HFFc6 (cell line): Measurements from ENCODE around the gene TCTN2. TPM values are rescaled to one million over a fixed set of nuclear protein-coding genes. Genes with fewer than 3 reads are reported as not detected.

Experiments
- DNase-seq: peaks from one replicate; pipeline ENCODE4 v3.0.0-alpha.2; 2018
- H3K27ac Mint-ChIP-seq: 2 replicates; pipeline ENCODE4 v1.8.0; 2020; ENCODE audit warnings: mild to moderate bottlenecking, mixed read lengths
- H3K27me3 Mint-ChIP-seq: 2 replicates; pipeline ENCODE4 v1.8.0; 2021; ENCODE audit warnings: mild to moderate bottlenecking, moderate library complexity, mixed read lengths; ENCODE audit not compliant: insufficient read depth
- H3K36me3 Mint-ChIP-seq: 2 replicates; pipeline ENCODE4 v1.8.0; 2021; ENCODE audit warnings: low read depth, mixed read lengths
- H3K4me1 Mint-ChIP-seq: 2 replicates; pipeline ENCODE4 v1.8.0; 2020; ENCODE audit warnings: low read depth, mixed read lengths
- H3K4me3 Mint-ChIP-seq: 2 replicates; pipeline ENCODE4 v1.8.0; 2020; ENCODE audit warnings: mild to moderate bottlenecking, moderate library complexity, mixed read lengths
- H3K9me3 Mint-ChIP-seq: 2 replicates; pipeline ENCODE4 v1.8.0; 2020; ENCODE audit warnings: mild to moderate bottlenecking, mixed read lengths
- CTCF ChIP-seq: fragments of 200-600 bp; sonication (generic); IDR thresholded peaks from 2 replicates; pipeline ENCODE4 v1.5.0; 2021; ENCODE audit warnings: antibody characterized with exemption, mild to moderate bottlenecking
- total RNA-seq, 6 experiments: library from RNA; stranded (reverse); fragmentation: NEBNext Ultra II Directional; extraction: Animal tissue kit (Norgen Biotek cat#: 25700); gene quantifications; 2 replicates in 1 of 6; 3 replicates in 5 of 6; pipeline ENCODE4 v1.2.3, GENCODE V29; 2021

Gene TCTN2
- total RNA-seq, 6 experiments from 2014 or later, result 6.5 to 11.2 (median 9.5) TPM

- Mint-ChIP-seq H3K27ac (no peak overlapping the region), H3K4me1 (no peaks in the 10 kb centered on the region), H3K36me3 (no peaks in the 10 kb centered on the region), H3K9me3 (no peaks in the 10 kb centered on the region), H3K27me3 (no peaks in the 10 kb centered on the region), H3K4me3 (no peak overlapping the region)
- no peak for TF ChIP-seq CTCF
- no peak for DNase-seq
Observed at GRCh38 chr12:123683964-123684363, 13.1 kb downstream of the TCTN2 start.

DNA sequence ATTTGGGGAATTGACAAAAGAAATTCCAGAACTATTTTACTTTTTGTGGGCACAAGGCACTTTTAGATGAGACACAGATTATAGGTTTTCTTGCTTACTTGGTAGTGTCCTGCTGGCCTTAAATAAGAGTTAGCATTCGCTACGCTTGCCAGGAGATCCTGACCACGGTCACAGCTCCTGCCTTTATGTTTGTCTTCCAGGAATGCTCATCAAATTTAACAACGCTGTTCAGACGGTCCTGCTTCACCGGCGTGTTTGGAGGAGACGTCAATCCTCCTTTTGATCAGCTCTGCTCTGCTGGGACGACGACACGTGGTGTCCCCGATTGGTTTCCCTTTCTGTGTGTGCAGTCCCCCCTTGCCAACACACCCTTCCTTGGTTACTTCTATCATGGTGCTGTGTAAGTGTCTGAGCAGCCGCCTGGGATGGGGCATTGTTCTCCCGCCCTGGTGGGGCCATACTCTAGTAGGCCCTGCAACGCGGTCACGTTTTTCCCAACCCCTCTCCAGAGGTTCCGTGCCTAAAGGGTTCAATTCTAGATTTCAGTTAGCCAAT lies 15.8 kb downstream of the TCTN2 start:
- no peak overlapping the region for H3K27ac Mint-ChIP-seq
- no peaks in the 10 kb centered on the region for H3K9me3 Mint-ChIP-seq
- no peak overlapping the region for H3K4me3 Mint-ChIP-seq
- no peaks in the 10 kb centered on the region for H3K27me3 Mint-ChIP-seq
- H3K4me1 Mint-ChIP-seq, result no peaks in the 10 kb centered on the region
- no peak for TF ChIP-seq CTCF
- H3K36me3 Mint-ChIP-seq, result no peaks in the 10 kb centered on the region
- DNase-seq, result no peak

- 0 out of 2 replicates have a peak, but pooled peaks cover 8% of the 10 kb centered on the region for H3K36me3 Mint-ChIP-seq
- no peak for TF ChIP-seq CTCF
- H3K27ac Mint-ChIP-seq, result no peak overlapping the region
- H3K4me3 Mint-ChIP-seq, result no peak overlapping the region
- no peak for DNase-seq
- no peaks in the 10 kb centered on the region for H3K9me3 Mint-ChIP-seq
- H3K4me1 Mint-ChIP-seq, result no peaks in the 10 kb centered on the region
- no peaks in the 10 kb centered on the region for H3K27me3 Mint-ChIP-seq
Observed at GRCh38 chr12:123690191-123690840, 19.4 kb downstream of the TCTN2 start.

DNA sequence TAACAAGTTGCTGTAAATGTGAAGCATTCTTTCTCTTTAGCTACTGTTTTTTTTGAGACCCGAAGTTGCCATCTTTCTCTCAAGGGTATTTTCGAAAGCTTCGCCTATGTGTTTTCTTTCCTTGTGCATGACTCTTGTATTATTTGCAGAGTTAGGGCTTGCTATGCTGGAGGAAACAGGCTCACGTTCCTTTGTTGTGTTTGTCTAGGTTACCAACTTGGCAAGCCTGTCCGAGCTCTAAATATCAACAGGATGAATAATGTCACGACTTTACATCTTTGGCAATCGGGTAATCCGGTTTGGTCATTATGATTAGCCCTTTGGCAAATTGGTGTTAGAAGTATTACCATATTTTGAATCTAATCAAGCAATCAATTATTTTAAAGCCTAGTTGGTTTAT lies 25.3 kb downstream of the TCTN2 start:
- H3K27ac Mint-ChIP-seq, result no peak overlapping the region
- no peak for TF ChIP-seq CTCF
- H3K4me1 Mint-ChIP-seq, result no peaks in the 10 kb centered on the region
- DNase-seq, result no peak
- H3K27me3 Mint-ChIP-seq, result no peaks in the 10 kb centered on the region
- no peak overlapping the region for H3K4me3 Mint-ChIP-seq
- no peaks in the 10 kb centered on the region for H3K9me3 Mint-ChIP-seq
- H3K36me3 Mint-ChIP-seq, result peaks cover 16% of the 10 kb centered on the region

DNA sequence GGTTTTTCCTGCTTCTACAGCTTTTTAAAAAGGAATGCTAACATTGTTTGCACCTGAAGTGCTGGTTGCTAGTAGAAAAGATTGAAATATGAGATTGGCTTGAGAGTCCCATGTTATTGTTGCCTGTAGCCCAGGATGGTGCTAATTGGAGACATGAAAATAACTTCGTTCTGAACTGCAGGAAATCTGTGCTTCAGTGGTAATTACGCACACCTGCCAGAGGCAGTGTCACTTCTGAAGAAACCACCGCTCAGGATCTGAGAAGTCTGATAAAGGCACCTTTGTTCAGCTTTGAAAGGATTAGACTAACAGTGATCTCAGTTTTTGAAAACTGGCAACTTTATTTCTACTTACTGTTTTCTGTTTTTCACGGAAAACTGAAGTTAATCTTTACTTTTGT lies 25.7 kb downstream of the TCTN2 start:
- no peaks in the 10 kb centered on the region for H3K27me3 Mint-ChIP-seq
- H3K36me3 Mint-ChIP-seq, result peaks cover 17% of the 10 kb centered on the region
- no peak for DNase-seq
- no peaks in the 10 kb centered on the region for H3K4me1 Mint-ChIP-seq
- TF ChIP-seq CTCF, result no peak
- no peak overlapping the region for H3K4me3 Mint-ChIP-seq
- H3K27ac Mint-ChIP-seq, result no peak overlapping the region
- no peaks in the 10 kb centered on the region for H3K9me3 Mint-ChIP-seq
